ENCODE measurements around the gene SLF2. TPM values are rescaled to one million over a fixed set of nuclear protein-coding genes. Genes with fewer than 3 reads are reported as not detected.

SLF2 gene
- total RNA-seq, 1 donor from 2014 or later: 16.4 TPM

DNA sequence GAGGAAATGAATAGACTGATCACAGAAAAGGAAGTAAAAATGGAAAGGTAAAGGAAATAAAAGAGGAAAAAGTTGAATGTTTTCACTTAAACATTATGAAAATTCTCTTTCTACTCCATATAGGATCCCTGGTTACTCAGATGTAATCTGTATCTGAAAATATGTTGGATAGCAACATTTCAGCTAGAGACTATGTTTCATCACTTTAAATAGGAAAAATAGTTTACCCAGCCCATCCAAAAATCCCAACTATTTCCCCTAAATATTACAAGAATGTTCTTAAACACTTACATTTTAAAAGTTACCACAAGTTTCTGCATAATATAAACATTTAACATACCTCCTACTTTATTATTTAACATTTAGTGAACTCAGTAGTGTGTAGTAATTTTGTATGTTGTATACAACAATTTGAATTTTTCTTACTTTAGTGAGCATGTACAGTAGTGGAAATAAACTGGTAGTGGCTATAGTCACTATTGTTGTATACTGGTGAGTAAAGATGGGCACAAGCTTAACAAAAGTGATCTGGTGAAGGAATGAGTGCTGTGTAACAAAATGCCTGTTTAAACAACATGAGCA, 27.1 kb downstream of the SLF2 start:
- H3K4me3 ChIP-seq: no peak overlapping the region
- TF ChIP-seq, protein P1, sequence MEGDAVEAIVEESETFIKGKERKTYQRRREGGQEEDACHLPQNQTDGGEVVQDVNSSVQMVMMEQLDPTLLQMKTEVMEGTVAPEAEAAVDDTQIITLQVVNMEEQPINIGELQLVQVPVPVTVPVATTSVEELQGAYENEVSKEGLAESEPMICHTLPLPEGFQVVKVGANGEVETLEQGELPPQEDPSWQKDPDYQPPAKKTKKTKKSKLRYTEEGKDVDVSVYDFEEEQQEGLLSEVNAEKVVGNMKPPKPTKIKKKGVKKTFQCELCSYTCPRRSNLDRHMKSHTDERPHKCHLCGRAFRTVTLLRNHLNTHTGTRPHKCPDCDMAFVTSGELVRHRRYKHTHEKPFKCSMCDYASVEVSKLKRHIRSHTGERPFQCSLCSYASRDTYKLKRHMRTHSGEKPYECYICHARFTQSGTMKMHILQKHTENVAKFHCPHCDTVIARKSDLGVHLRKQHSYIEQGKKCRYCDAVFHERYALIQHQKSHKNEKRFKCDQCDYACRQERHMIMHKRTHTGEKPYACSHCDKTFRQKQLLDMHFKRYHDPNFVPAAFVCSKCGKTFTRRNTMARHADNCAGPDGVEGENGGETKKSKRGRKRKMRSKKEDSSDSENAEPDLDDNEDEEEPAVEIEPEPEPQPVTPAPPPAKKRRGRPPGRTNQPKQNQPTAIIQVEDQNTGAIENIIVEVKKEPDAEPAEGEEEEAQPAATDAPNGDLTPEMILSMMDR (IDR thresholded peaks at IDR 0.05; ENCODE audit: borderline replicate concordance): no peak
- no peak for DNase-seq
- no peaks in the 10 kb centered on the region for H3K4me1 ChIP-seq
- H3K9me3 ChIP-seq (replicated peaks): no peaks in the 10 kb centered on the region
- H3K27me3 ChIP-seq (ENCODE audit: low read depth): no peaks in the 10 kb centered on the region
- H3K36me3 ChIP-seq: peaks cover 95% of the 10 kb centered on the region
- intact Hi-C loops (cut with micrococcal nuclease): no loop called here
- H3K27ac ChIP-seq (replicated peaks): no peak overlapping the region

GRCh38 chr10:100942229-100942628, 29.5 kb downstream of the SLF2 start:
- no peaks in the 10 kb centered on the region for H3K27me3 ChIP-seq (ENCODE audit: low read depth)
- no peaks in the 10 kb centered on the region for H3K4me1 ChIP-seq
- intact Hi-C loops (cut with micrococcal nuclease): no loop called here
- H3K27ac ChIP-seq (replicated peaks): no peak overlapping the region
- TF ChIP-seq, protein P1 (IDR thresholded peaks at IDR 0.05; ENCODE audit: borderline replicate concordance): no peak
- H3K4me3 ChIP-seq: no peak overlapping the region
- no peak for DNase-seq
- H3K36me3 ChIP-seq: peaks cover 96% of the 10 kb centered on the region
- H3K9me3 ChIP-seq (replicated peaks): no peaks in the 10 kb centered on the region

GRCh38 chr10:100943508-100943907, 30.7 kb downstream of the SLF2 start:
- intact Hi-C loops (cut with micrococcal nuclease): no loop called here
- no peaks in the 10 kb centered on the region for H3K4me1 ChIP-seq

DNA sequence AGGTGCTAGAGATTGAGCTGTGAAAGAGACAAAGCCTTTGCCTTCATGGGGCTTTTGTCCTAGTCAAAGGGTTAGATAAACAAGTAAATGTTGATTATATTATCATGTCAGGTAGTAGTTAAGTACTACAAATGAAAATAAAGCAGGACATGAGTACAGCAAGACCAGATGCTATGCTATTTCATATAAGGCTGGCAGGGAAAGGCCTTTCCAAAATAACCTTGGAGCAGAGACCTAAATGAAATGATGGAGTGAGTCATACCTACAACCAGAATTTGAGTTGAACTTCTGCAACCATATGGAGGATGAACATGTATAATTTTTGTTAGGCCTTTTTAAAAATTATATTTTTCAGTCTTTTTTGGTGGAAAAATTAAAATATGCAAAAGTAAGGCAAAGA, 33.0 kb downstream of the SLF2 start:
- DNase-seq: no peak
- Histone ChIP-seq H3K4me3 (no peak overlapping the region), H3K9me3 (replicated peaks) (no peaks in the 10 kb centered on the region), H3K27ac (replicated peaks) (no peak overlapping the region), H3K27me3 (ENCODE audit: low read depth) (no peaks in the 10 kb centered on the region), H3K36me3 (peaks cover 98% of the 10 kb centered on the region), H3K4me1 (no peaks in the 10 kb centered on the region)
- TF ChIP-seq, protein P1 (IDR thresholded peaks at IDR 0.05; ENCODE audit: borderline replicate concordance): no peak
- intact Hi-C loops (cut with micrococcal nuclease): no loop called here

More at GRCh38 chr10:100943508-100943907, 30.7 kb downstream of the SLF2 start:
- Histone ChIP-seq H3K27me3 (ENCODE audit: low read depth) (no peaks in the 10 kb centered on the region), H3K4me3 (no peak overlapping the region), H3K27ac (replicated peaks) (no peak overlapping the region), H3K36me3 (peaks cover 96% of the 10 kb centered on the region), H3K9me3 (replicated peaks) (no peaks in the 10 kb centered on the region)
- TF ChIP-seq, protein P1 (IDR thresholded peaks at IDR 0.05; ENCODE audit: borderline replicate concordance): no peak
- DNase-seq: no peak

DNA sequence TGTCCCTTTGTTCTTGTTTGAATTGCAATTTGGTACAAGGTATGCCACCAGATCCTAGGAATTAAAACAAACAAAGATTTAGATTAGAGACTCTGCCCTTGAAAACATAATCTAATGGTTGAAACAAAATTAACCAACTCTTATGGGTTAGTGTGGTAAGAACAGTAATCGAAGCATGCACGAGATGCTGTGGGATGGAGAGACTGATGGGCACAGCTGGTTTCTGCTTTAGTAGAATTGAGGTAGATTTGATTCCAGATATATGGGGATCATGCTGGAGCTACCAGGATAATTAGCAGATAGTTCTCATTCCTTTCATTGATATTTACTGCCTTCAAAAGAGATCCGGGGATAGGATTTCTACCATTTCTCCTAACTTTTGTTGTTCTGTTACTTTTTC, 36.2 kb downstream of the SLF2 start:
- no peaks in the 10 kb centered on the region for H3K4me1 ChIP-seq
- no peaks in the 10 kb centered on the region for H3K9me3 ChIP-seq (replicated peaks)
- DNase-seq: no peak
- H3K27ac ChIP-seq (replicated peaks): no peak overlapping the region
- H3K4me3 ChIP-seq: no peak overlapping the region
- H3K27me3 ChIP-seq (ENCODE audit: low read depth): no peaks in the 10 kb centered on the region
- TF ChIP-seq, protein P1 (IDR thresholded peaks at IDR 0.05; ENCODE audit: borderline replicate concordance): no peak
- intact Hi-C loops (cut with micrococcal nuclease): no loop called here
- peaks cover 99% of the 10 kb centered on the region for H3K36me3 ChIP-seq

Data from left ventricle myocardium inferior (tissue), 1 donor.